Left ventricle myocardium inferior (tissue), 1 donor: ENCODE results near the gene DAAM1. TPM values are rescaled to one million over a fixed set of nuclear protein-coding genes. Genes with fewer than 3 reads are reported as not detected.

Source experiments
- DNase-seq: peaks from one replicate; pipeline ENCODE4 v3.0.0-alpha.2; 2020
- H3K27ac ChIP-seq: fragments of 200-600 bp; replicated peaks from 2 replicates; pipeline ENCODE4 v1.8.0; 2021
- H3K27me3 ChIP-seq: fragments of 200-600 bp; 2 replicates; pipeline ENCODE4 v1.8.0; 2021; ENCODE audit warnings: low read depth
- H3K36me3 ChIP-seq: fragments of 200-600 bp; 2 replicates; pipeline ENCODE4 v1.8.0; 2021
- H3K4me1 ChIP-seq: fragments of 200-600 bp; 2 replicates; pipeline ENCODE4 v1.8.0; 2021
- H3K4me3 ChIP-seq: fragments of 200-600 bp; 2 replicates; pipeline ENCODE4 v1.8.0; 2021; ENCODE audit warnings: mild to moderate bottlenecking, moderate library complexity
- H3K9me3 ChIP-seq: fragments of 200-600 bp; replicated peaks from 2 replicates; pipeline ENCODE4 v1.8.0; 2021
- CTCF ChIP-seq: fragments of 200-600 bp; IDR thresholded peaks from 2 replicates; pipeline ENCODE4 v1.8.0; 2021; ENCODE audit warnings: antibody characterized with exemption, mild to moderate bottlenecking, borderline replicate concordance
- intact Hi-C: fragments of 100-400 bp; cut with micrococcal nuclease; formaldehyde crosslinking; loops from one replicate; pipeline ENCODE4 v1.11.0; 2022
- total RNA-seq: library from RNA; stranded (reverse); fragmentation: NEBNext Ultra II Directional; extraction: Animal tissue kit (Norgen Biotek cat#: 25700); gene quantifications from one replicate; pipeline ENCODE4 v1.2.1, GENCODE V29; 2021
- donor health status: DM: no; HTN: yes; CAD: no; lungs with severe emphysema.

Gene DAAM1
- total RNA-seq, 1 donor from 2014 or later: 84.8 TPM

DNA sequence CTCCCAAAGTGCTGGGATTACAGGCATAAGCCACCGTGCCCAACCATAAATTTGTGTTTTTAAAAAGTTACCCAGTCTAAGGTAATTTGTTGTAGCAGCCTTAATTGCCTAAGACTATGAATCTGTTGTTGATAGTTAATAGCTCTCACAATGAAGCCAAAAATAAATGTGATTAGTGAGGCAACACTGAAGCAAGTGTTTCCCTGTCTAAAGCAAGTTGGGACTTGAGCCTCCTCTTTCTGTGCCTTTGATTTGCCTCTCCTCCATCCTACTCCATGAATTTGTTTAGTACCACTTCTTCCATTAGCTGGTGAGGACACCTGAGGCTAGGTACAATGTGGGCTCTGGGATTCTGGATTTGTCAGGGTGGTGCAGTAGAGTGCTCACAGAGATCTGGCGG is 36.8 kb downstream of the DAAM1 start:
- Histone ChIP-seq H3K27ac (peak overlapping the region; percentile 51), H3K27me3 (no peaks in the 10 kb centered on the region), H3K4me3 (no peak overlapping the region), H3K4me1 (peaks cover 97% of the 10 kb centered on the region), H3K36me3 (no peaks in the 10 kb centered on the region), H3K9me3 (no peaks in the 10 kb centered on the region)
- no peak for TF ChIP-seq CTCF
- DNase-seq: no peak
- intact Hi-C loops: no loop called here

GRCh38 chr14:59228421-59228820 is 40.0 kb downstream of the DAAM1 start:
- Histone ChIP-seq H3K4me1 (peaks cover 92% of the 10 kb centered on the region), H3K27me3 (no peaks in the 10 kb centered on the region), H3K27ac (peak overlapping the region; percentile 78), H3K36me3 (no peaks in the 10 kb centered on the region), H3K9me3 (no peaks in the 10 kb centered on the region), H3K4me3 (no peak overlapping the region)
- no peak for TF ChIP-seq CTCF
- DNase-seq: no peak
- intact Hi-C loops: no loop called here

- Histone ChIP-seq H3K36me3 (no peaks in the 10 kb centered on the region), H3K4me1 (peaks cover 78% of the 10 kb centered on the region), H3K4me3 (peak overlapping the region; percentile 33), H3K9me3 (no peaks in the 10 kb centered on the region), H3K27me3 (no peaks in the 10 kb centered on the region), H3K27ac (peak overlapping the region; percentile 78)
- DNase-seq: no peak
- intact Hi-C loops: no loop called here
- no peak for TF ChIP-seq CTCF
These were observed 41.4 kb downstream of the DAAM1 start for GRCh38 chr14:59229653-59230406.

- H3K9me3 ChIP-seq: no peaks in the 10 kb centered on the region
- H3K27ac ChIP-seq: peak overlapping the region; percentile 46
- peaks cover 71% of the 10 kb centered on the region for H3K4me1 ChIP-seq
- intact Hi-C loops: no loop called here
- H3K36me3 ChIP-seq: no peaks in the 10 kb centered on the region
- H3K4me3 ChIP-seq: no peak overlapping the region
- no peaks in the 10 kb centered on the region for H3K27me3 ChIP-seq
- no peak for DNase-seq
- TF ChIP-seq CTCF: no peak
These were observed 47.7 kb downstream of the DAAM1 start for GRCh38 chr14:59236195-59236594.

- Histone ChIP-seq H3K4me3 (no peak overlapping the region), H3K36me3 (no peaks in the 10 kb centered on the region), H3K27ac (peak overlapping the region; percentile 46), H3K4me1 (peaks cover 76% of the 10 kb centered on the region), H3K27me3 (no peaks in the 10 kb centered on the region), H3K9me3 (no peaks in the 10 kb centered on the region)
- no peak for DNase-seq
- TF ChIP-seq CTCF: no peak
- intact Hi-C loops: no loop called here
These were observed 49.7 kb downstream of the DAAM1 start for GRCh38 chr14:59238216-59238615.
